GM21825 (cell line): ENCODE data around the gene PLPP4.

ENCODE experiments used
- ATAC-seq: cut with Tn5 transposase; IDR thresholded peaks from one replicate; pipeline ENCODE4 v1.9.1; 2021; ENCODE audit warnings: mild to moderate bottlenecking, moderate library complexity; ENCODE audit not compliant: unreplicated experiment

Gene PLPP4

GRCh38 chr10:120455606-120456005 is 1.4 kb upstream of the PLPP4 start:
- ATAC-seq, result no peak

- no peak for ATAC-seq
Observed at GRCh38 chr10:120456143-120456625, 843 bp upstream of the PLPP4 start.

GRCh38 chr10:120457431-120458172 is 575 bp downstream of the PLPP4 start:
- ATAC-seq, result no peak

- no peak for ATAC-seq
Observed at GRCh38 chr10:120458432-120458831, 1.4 kb downstream of the PLPP4 start.

GRCh38 chr10:120459185-120459584 is 2.2 kb downstream of the PLPP4 start:
- ATAC-seq, result no peak

- ATAC-seq, result no peak
Observed at GRCh38 chr10:120460186-120460585, 3.2 kb downstream of the PLPP4 start.

- ATAC-seq, result no peak
Observed at GRCh38 chr10:120460776-120461175, 3.7 kb downstream of the PLPP4 start.

GRCh38 chr10:120462018-120462682 is 5.1 kb downstream of the PLPP4 start:
- no peak for ATAC-seq

GRCh38 chr10:120465138-120465537 is 8.1 kb downstream of the PLPP4 start:
- no peak for ATAC-seq

GRCh38 chr10:120466006-120466405 is 9.0 kb downstream of the PLPP4 start:
- ATAC-seq, result no peak

GRCh38 chr10:120473593-120473992 is 16.6 kb downstream of the PLPP4 start:
- ATAC-seq, result no peak

GRCh38 chr10:120474956-120475355 is 17.9 kb downstream of the PLPP4 start:
- ATAC-seq, result no peak

GRCh38 chr10:120475844-120476791 is 19.1 kb downstream of the PLPP4 start:
- ATAC-seq, result no peak

GRCh38 chr10:120477021-120477742 is 20.2 kb downstream of the PLPP4 start:
- ATAC-seq, result no peak

- no peak for ATAC-seq
Observed at GRCh38 chr10:120477743-120478141, 20.7 kb downstream of the PLPP4 start.

GRCh38 chr10:120478386-120478785 is 21.4 kb downstream of the PLPP4 start:
- ATAC-seq, result no peak

- ATAC-seq, result no peak
Observed at GRCh38 chr10:120479506-120479905, 22.5 kb downstream of the PLPP4 start.

GRCh38 chr10:120480065-120480600 is 23.1 kb downstream of the PLPP4 start:
- ATAC-seq, result no peak

- ATAC-seq, result no peak
Observed at GRCh38 chr10:120480848-120481247, 23.8 kb downstream of the PLPP4 start.

- no peak for ATAC-seq
Observed at GRCh38 chr10:120483006-120483405, 26.0 kb downstream of the PLPP4 start.
